ENCODE data around the gene ZBTB1. TPM values are rescaled to one million over a fixed set of nuclear protein-coding genes. Genes with fewer than 3 reads are reported as not detected.
A peak's percentile ranks its signal among the peaks of the same experiment; 100 is the strongest.

Gene ZBTB1
- total RNA-seq, 1 experiment from 2014 or later: 37.8 TPM

DNA sequence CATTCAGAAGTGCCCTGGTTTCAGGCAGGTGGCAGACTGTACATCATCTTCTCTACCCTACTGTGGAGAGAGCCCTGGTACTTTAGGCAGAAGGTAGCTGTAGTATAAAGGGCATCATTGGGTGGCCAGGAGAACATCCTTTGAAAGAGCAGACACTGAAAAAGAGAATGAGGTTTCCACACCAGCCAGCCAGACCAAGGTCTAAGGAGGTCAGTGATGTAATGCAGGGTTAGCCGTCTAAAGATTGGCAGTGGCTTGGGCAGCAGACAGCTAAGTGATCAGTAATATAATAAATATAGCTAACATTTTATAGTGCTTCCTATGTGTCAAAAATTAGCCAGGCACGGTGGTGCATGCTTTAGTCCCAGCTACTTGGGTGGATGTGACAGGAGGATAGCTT is 12.9 kb upstream of the ZBTB1 start:
- Histone ChIP-seq H2AK5ac (ENCODE audit: insufficient read length, low read length) (no peak overlapping the region), H3K79me1 (ENCODE audit: insufficient read depth, low read depth, low read length, poor library complexity, severe bottlenecking) (peaks cover 6% of the 10 kb centered on the region), H3K4ac (ENCODE audit: low read depth, low read length) (no peak overlapping the region), H3T11ph (ENCODE audit: low read length) (no peak overlapping the region), H4K8ac (replicated peaks; ENCODE audit: insufficient read length, low read depth, low read length) (no peak overlapping the region), H3K27me3 (ENCODE audit: insufficient read depth, low read length) (no peaks in the 10 kb centered on the region), H3K9ac (ENCODE audit: extremely low read depth, insufficient read length, low read length) (no peak overlapping the region), H2BK5ac (ENCODE audit: insufficient read length, low read length) (no peak overlapping the region), H2BK12ac (ENCODE audit: insufficient read length, low read depth, low read length) (no peak overlapping the region), H4K91ac (ENCODE audit: insufficient read length, low read depth, low read length) (no peak overlapping the region), H4K5ac (ENCODE audit: insufficient read length, low read depth, low read length) (no peak overlapping the region), H3K27ac (ENCODE audit: insufficient read length, low read depth, low read length) (no peak overlapping the region), H3K14ac (ENCODE audit: insufficient read depth, low read length) (no peak overlapping the region), H2BK15ac (ENCODE audit: low read depth, low read length) (no peak overlapping the region), H3K79me2 (ENCODE audit: insufficient read depth, low read length) (no peaks in the 10 kb centered on the region), H3K9me3 (ENCODE audit: control insufficient read depth, low read depth, low read length) (no peaks in the 10 kb centered on the region), H3K4me1 (ENCODE audit: insufficient read depth, low read length) (no peaks in the 10 kb centered on the region), H3K56ac (ENCODE audit: insufficient read length, low read depth, low read length) (no peak overlapping the region), H2BK20ac (ENCODE audit: low read depth, low read length, poor library complexity, severe bottlenecking) (no peak overlapping the region), H3K23ac (ENCODE audit: insufficient read length, low read depth, low read length) (no peak overlapping the region), H4K20me1 (ENCODE audit: control insufficient read depth, insufficient read depth, insufficient read length) (no peaks in the 10 kb centered on the region), H3K4me2 (ENCODE audit: insufficient read depth, insufficient read length, low read length) (no peak overlapping the region), H2BK120ac (ENCODE audit: low read depth, low read length, poor library complexity, severe bottlenecking) (no peak overlapping the region), H3K23me2 (ENCODE audit: insufficient read length, low read depth, low read length, poor library complexity, severe bottlenecking) (no peaks in the 10 kb centered on the region), H3K18ac (ENCODE audit: insufficient read length, low read depth, low read length) (no peak overlapping the region), H2AFZ (ENCODE audit: low read length) (no peak overlapping the region)
- Mint-ChIP-seq H3K4me1 (no peaks in the 10 kb centered on the region), H3K27me3 (ENCODE audit: low read depth) (no peaks in the 10 kb centered on the region), H3K27ac (0 out of 7 replicates have a peak overlapping the region, but pooled peaks of 1 of the 3 experiments have one; percentile 3), H3K36me3 (ENCODE audit: insufficient read depth in 1 of 3, low read depth in 3 of 3) (peaks cover 9 to 35% (median 22%) of the 10 kb centered on the region in 3 experiments; a peak in 6 of 7 replicates), H3K4me3 (no peak overlapping the region), H3K9me3 (no peaks in the 10 kb centered on the region)
- TF ChIP-seq, protein P1, sequence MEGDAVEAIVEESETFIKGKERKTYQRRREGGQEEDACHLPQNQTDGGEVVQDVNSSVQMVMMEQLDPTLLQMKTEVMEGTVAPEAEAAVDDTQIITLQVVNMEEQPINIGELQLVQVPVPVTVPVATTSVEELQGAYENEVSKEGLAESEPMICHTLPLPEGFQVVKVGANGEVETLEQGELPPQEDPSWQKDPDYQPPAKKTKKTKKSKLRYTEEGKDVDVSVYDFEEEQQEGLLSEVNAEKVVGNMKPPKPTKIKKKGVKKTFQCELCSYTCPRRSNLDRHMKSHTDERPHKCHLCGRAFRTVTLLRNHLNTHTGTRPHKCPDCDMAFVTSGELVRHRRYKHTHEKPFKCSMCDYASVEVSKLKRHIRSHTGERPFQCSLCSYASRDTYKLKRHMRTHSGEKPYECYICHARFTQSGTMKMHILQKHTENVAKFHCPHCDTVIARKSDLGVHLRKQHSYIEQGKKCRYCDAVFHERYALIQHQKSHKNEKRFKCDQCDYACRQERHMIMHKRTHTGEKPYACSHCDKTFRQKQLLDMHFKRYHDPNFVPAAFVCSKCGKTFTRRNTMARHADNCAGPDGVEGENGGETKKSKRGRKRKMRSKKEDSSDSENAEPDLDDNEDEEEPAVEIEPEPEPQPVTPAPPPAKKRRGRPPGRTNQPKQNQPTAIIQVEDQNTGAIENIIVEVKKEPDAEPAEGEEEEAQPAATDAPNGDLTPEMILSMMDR (conservative IDR thresholded peaks at IDR 0.05): no peak
- no peak for DNase-seq
- no CpG with 5 or more reads among the region's 2 CpGs for WGBS (ENCODE audit: extremely low coverage, insufficient read length, low lambda C conversion rate)
